Measurements from ENCODE around the gene QRICH2.

DNA sequence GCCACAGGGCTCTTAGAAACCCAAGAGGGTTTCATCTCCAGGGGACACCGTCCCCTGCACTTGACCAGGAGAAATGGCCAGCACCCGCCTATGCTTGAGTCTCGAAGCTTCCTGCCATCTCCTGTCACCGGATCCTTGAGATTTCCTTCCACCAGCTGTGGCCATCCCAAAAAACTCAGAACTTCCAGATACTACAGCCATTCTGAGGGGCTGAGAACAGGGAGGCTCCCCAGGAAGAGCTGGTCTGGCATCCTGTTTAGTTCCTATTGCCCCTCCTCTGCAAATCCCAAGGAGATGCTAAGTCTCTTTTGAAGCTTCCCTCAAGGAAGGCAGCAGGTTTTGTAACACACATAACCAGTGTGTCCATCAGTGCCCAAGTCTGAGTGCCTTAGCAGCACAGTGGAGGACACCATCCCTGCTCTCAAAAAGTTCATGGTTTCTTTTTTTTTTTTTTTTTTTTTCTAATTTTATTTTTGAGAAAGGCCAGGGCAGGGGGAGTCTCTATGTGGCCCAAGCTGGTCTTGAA is 41.0 kb downstream of the QRICH2 start:
- TF ChIP-seq, protein P1, sequence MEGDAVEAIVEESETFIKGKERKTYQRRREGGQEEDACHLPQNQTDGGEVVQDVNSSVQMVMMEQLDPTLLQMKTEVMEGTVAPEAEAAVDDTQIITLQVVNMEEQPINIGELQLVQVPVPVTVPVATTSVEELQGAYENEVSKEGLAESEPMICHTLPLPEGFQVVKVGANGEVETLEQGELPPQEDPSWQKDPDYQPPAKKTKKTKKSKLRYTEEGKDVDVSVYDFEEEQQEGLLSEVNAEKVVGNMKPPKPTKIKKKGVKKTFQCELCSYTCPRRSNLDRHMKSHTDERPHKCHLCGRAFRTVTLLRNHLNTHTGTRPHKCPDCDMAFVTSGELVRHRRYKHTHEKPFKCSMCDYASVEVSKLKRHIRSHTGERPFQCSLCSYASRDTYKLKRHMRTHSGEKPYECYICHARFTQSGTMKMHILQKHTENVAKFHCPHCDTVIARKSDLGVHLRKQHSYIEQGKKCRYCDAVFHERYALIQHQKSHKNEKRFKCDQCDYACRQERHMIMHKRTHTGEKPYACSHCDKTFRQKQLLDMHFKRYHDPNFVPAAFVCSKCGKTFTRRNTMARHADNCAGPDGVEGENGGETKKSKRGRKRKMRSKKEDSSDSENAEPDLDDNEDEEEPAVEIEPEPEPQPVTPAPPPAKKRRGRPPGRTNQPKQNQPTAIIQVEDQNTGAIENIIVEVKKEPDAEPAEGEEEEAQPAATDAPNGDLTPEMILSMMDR (IDR thresholded peaks at IDR 0.05) = no peak
- TF ChIP-seq POLR2A (IDR thresholded peaks at IDR 0.05) = no peak

Data from tibial nerve (tissue), 3 donors.